HUES6 (cell line): ENCODE results near the gene METTL9.

Experiments used
- H3K27ac ChIP-seq: 2 replicates; pipeline ENCODE4 v1.7.0; 2013; ENCODE audit warnings: low read depth, mild to moderate bottlenecking, low read length, inconsistent platforms
- H3K27me3 ChIP-seq: 2 replicates; pipeline ENCODE4 v1.6.1; 2013; ENCODE audit warnings: low read length; ENCODE audit not compliant: control insufficient read depth, insufficient read depth
- H3K36me3 ChIP-seq: 2 replicates; pipeline ENCODE4 v1.6.1; 2013; ENCODE audit warnings: low read length; ENCODE audit not compliant: control insufficient read depth, insufficient read depth
- H3K4me1 ChIP-seq: 2 replicates; pipeline ENCODE4 v1.6.1; 2013; ENCODE audit warnings: low read length; ENCODE audit not compliant: control insufficient read depth, insufficient read depth
- H3K4me3 ChIP-seq: 2 replicates; pipeline ENCODE4 v1.5.1; 2013; ENCODE audit warnings: low read depth, low read length
- H3K9ac ChIP-seq: one replicate; pipeline ENCODE4 v1.6.1; 2013; ENCODE audit warnings: mild to moderate bottlenecking, low read length
- H3K9me3 ChIP-seq: 2 replicates; pipeline ENCODE4 v1.6.1; 2013; ENCODE audit warnings: low read depth, low read length; ENCODE audit not compliant: control insufficient read depth, insufficient read depth

METTL9 gene

DNA sequence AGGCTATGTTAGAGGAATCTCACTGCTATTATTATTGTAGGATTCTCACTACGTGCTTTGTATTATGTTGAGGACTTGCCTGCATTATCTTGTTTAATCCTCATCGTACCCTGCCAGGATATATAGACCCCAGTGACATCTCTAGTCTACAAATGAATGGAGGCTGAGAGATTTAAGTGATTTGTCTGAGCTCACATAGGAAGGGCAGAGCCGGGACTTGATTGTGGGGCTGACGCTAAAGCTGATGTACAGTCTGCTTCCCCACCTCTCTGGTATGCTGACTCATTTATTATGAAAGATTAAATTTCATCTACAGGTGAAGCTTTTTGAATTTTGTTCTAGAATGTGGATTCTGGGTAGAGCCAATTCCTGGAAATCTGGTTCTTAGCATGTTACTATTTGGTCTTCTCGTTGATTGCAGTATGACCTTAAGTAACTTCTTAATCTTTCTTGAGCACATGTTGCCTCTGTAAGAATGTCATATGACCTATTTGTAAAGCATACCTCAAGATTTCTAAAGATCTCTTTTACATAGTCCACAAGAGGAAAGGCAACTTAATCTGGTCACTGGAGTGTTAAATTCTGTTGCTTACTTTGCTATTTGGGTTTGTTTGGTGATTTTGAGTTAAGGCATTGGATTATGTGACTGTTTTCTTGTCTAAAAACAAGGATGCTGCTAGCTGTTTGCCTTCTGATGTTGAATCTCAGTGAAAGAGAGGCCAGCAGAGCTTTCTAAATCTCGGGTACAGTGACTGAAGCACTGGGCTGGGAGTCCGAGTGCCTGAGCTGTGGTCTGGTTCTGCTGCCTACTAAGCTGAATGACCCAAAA is 12.4 kb downstream of the METTL9 start:
- Histone ChIP-seq H3K27ac (no peak overlapping the region), H3K36me3 (no peaks in the 10 kb centered on the region), H3K9me3 (no peaks in the 10 kb centered on the region), H3K4me3 (no peak overlapping the region), H3K9ac (no peak overlapping the region), H3K27me3 (no peaks in the 10 kb centered on the region), H3K4me1 (peaks cover 43% of the 10 kb centered on the region)

DNA sequence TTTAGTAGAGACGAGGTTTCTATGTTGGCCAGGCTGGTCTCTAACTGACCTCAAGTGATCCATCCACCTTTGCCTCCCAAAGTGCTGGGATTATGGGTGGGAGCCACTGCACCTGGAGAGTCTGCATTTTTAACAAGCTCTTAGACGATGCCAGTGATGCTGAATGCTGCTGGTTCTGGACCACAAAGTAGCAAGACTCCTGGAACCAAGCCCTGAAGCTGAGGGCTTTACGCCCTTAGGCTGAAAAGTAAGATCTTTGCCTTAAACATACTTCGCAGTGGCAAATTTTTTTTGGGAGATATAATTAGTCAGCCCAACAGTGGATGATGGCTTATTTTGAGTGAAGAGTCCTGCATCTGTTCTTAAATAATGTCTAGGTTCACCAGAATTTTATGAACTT is 14.0 kb downstream of the METTL9 start:
- H3K4me3 ChIP-seq = no peak overlapping the region
- H3K27ac ChIP-seq = no peak overlapping the region
- no peaks in the 10 kb centered on the region for H3K27me3 ChIP-seq
- H3K36me3 ChIP-seq = peaks cover 3% of the 10 kb centered on the region; the same call in 1 of the 2 replicates
- H3K9ac ChIP-seq = no peak overlapping the region
- H3K4me1 ChIP-seq = peaks cover 38% of the 10 kb centered on the region
- no peaks in the 10 kb centered on the region for H3K9me3 ChIP-seq

DNA sequence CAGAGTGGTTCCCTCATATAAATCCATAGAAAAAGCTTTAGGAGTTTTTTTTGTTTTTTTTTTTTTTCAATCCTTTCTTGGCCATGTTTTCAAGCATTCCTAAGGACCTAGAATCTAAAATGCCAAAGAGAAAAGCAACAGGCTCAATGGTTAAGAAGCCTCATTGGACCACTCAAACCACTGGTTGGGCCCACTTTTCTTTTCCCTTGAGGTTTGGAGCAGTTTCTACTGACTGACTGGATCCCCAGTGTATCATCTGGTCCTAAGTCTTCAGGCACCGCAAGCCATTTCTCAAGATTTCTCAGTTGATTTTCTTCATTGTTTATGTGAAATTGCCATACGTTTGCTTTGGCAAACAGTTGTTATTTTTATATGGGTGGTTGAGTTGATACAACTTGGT is 14.4 kb downstream of the METTL9 start:
- Histone ChIP-seq H3K36me3 (peaks cover 4% of the 10 kb centered on the region; the same call in 1 of the 2 replicates), H3K9ac (no peak overlapping the region), H3K4me3 (no peak overlapping the region), H3K4me1 (peaks cover 34% of the 10 kb centered on the region), H3K27me3 (no peaks in the 10 kb centered on the region), H3K9me3 (no peaks in the 10 kb centered on the region), H3K27ac (no peak overlapping the region)

DNA sequence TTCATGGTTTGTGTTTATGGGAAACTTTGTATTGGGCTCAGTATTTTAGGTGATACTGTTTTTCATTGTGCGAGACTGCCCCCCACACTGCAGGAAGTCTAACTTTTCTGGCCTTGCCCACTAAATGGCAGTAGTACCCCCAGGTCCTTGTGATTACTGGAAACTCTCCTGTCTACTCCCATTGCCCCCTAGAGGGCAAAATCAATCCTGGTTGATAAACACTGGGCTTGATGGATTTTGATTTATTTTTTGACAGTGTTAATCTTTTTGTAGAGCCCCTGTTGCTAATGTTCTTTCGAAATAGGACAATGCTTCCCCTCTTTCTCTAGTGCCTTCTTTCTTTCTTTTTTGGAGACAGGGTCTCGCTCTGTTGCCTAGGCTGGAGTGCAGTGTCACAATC is 15.5 kb downstream of the METTL9 start:
- Histone ChIP-seq H3K9me3 (no peaks in the 10 kb centered on the region), H3K36me3 (peaks cover 4% of the 10 kb centered on the region; the same call in 1 of the 2 replicates), H3K27ac (no peak overlapping the region), H3K9ac (no peak overlapping the region), H3K4me1 (peaks cover 23% of the 10 kb centered on the region), H3K27me3 (no peaks in the 10 kb centered on the region), H3K4me3 (no peak overlapping the region)

DNA sequence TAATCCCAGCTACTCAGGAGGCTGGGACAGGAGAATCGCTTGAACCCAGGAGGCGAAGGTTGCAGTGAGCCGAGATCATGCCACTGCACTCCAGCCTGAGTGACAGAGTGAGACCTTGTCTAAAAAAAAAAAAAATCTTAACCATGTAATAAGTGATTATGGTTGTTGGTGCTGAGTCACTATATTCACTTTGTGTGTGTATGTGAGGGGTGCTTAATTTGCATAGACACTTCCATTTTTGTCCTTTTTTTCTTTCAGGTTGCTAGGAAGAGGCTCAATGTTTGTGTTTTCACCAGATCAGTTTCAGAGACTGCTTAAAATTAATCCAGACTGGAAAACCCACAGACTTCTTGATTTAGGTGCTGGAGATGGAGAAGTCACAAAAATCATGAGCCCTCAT is 18.2 kb downstream of the METTL9 start:
- Histone ChIP-seq H3K9ac (no peak overlapping the region), H3K4me3 (no peak overlapping the region), H3K27ac (no peak overlapping the region), H3K9me3 (no peaks in the 10 kb centered on the region), H3K36me3 (peaks cover 6% of the 10 kb centered on the region; the same call in 1 of the 2 replicates), H3K4me1 (no peaks in the 10 kb centered on the region), H3K27me3 (no peaks in the 10 kb centered on the region)

DNA sequence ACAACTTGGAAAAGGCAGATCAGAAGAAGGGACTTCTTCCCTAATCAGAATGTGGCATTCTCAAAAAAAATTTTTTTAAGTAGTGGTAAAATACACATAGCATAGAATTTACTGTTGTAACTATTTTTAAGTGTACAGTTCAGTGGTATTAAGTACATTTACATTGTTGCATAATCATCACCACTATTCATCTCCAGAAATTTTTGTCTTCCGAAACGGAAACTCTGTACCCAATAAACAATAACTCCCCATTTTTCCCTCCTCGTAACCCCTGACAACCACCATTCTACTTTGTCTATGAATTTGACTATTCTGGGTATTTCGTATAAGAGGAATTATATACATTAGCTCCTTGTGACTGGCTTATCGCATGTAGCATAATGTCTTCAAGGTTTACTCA is 18.9 kb downstream of the METTL9 start:
- peaks cover 8% of the 10 kb centered on the region; the same call in 1 of the 2 replicates for H3K36me3 ChIP-seq
- H3K27ac ChIP-seq = no peak overlapping the region

DNA sequence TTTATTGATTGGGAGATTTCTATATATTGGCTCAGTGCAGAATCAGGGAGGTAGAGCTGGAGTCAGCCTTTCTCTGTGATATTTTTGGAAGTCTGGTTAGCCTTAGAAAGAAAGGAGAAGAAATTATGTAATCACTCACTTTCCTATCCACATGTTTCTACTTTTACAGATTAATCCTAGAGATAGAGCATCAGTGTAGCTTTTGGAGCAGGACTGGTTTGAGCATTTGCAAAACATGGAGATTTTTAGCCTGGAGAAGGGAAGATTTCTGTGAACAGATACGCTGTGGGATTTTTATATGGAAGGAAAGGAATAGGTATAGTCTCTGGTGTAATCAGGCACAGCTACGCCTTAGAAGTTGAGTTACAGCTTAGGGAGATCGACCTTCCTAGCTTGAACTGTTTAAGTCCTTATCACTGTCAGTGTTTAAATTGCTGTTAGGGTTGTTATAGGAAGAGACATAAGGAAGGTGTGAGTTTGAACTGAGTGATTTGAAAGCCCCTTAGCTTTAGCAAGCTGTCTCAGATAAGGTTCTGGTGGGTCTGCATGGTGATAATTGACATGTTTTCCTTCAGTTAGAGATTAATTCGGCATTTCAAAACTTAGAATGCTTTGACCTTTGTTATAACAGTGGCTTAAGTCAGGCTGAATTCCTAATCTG is 20.5 kb downstream of the METTL9 start:
- Histone ChIP-seq H3K27me3 (no peaks in the 10 kb centered on the region), H3K9ac (no peak overlapping the region), H3K4me3 (no peak overlapping the region), H3K27ac (no peak overlapping the region), H3K36me3 (peaks cover 12% of the 10 kb centered on the region), H3K9me3 (no peaks in the 10 kb centered on the region), H3K4me1 (no peaks in the 10 kb centered on the region)

More for the DNA sequence above, 18.9 kb downstream of the METTL9 start:
- no peak overlapping the region for H3K4me3 ChIP-seq
- H3K27me3 ChIP-seq = no peaks in the 10 kb centered on the region
- no peak overlapping the region for H3K9ac ChIP-seq
- no peaks in the 10 kb centered on the region for H3K4me1 ChIP-seq
- H3K9me3 ChIP-seq = no peaks in the 10 kb centered on the region

DNA sequence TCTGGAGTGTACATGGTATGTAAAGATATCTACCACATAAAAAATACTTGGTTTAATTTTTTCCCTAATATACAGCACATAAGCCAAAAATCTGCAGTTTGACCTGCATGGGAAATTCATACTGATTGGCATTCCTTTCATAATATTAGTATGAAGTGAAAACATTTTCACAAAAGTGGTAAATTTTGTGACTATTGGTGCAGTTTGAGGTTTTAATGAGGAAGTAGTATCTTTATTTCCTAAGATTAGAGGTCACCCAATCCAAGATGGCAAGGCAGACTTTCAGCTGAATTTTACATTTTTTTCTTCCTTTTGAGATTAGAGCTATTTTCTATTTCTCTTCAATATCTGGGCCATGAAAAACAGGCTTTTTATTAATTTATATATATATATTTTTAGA is 21.2 kb downstream of the METTL9 start:
- Histone ChIP-seq H3K27me3 (no peaks in the 10 kb centered on the region), H3K27ac (no peak overlapping the region), H3K4me1 (no peaks in the 10 kb centered on the region), H3K36me3 (peaks cover 18% of the 10 kb centered on the region), H3K4me3 (no peak overlapping the region), H3K9ac (no peak overlapping the region), H3K9me3 (no peaks in the 10 kb centered on the region)

DNA sequence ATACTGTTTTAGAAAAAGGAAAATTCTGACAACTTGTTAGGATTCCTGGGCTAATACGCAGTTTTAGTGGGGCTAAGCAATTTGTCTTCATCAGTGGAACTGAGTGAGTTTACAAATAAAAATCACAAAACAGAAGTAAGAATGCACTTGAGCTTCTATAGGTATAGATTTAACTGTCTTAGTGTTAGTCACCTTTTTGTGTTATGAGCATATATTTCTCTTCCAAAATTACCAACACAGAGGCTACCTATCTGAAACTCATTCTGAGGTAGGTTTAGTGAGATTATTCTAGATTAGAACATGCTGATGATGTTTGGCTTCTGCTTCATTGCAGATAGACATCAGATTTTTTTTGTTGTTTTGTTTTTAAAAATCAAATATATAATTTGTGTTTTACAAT is 23.2 kb downstream of the METTL9 start:
- Histone ChIP-seq H3K27ac (no peak overlapping the region), H3K4me1 (no peaks in the 10 kb centered on the region), H3K9me3 (no peaks in the 10 kb centered on the region), H3K36me3 (peaks cover 28% of the 10 kb centered on the region), H3K4me3 (no peak overlapping the region), H3K27me3 (no peaks in the 10 kb centered on the region), H3K9ac (no peak overlapping the region)

DNA sequence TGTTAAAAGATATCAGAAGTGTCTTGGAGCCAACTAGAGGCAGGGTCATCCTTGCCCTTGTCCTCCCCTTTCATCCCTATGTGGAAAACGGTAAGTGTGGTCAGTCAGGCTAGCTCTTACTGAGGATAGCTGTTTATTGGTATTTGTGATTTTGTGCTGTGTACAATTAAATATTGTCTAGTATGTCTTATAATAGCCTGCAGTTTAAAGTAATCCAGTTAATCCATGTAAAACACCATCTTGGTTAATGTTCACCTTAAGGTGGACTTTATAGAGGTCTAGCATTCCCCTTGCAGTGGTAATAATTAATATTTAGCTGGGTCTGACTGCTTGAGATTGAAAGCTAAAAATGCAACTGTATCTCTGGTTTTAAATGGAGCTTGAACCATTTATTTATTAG is 25.6 kb downstream of the METTL9 start:
- Histone ChIP-seq H3K27me3 (no peaks in the 10 kb centered on the region), H3K36me3 (peaks cover 45% of the 10 kb centered on the region), H3K9ac (no peak overlapping the region), H3K4me1 (no peaks in the 10 kb centered on the region), H3K9me3 (peaks cover 11% of the 10 kb centered on the region), H3K4me3 (no peak overlapping the region), H3K27ac (no peak overlapping the region)

DNA sequence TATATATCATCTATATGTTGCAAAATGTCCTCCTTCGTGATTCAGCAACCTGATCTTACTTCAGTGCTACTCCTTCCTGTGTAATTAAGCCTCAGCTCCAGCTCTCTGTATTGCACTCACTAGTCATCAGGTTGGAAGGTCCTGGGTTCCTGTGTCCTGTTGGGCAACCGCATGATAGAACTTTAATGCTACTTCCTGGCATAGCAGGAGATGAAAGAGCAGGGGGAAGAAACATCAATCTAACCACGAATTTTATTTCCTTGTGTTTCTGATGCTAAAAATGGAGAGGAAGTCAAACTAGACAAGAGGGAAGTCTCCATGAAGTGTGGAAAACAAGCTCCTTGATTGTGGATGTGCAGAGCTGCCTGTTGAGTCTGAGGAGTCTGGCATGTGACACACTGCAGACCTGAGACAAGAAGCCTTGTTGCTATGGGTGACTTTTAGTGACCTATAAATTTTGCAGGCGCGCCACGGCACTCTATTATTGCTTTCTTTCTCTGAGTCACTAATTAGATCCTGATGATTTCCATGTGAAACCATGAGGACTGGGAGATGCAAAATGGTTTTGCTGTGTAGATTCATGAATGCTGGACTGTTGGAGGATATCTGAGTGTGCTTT is 27.4 kb downstream of the METTL9 start:
- H3K9me3 ChIP-seq = peaks cover 14% of the 10 kb centered on the region
- H3K9ac ChIP-seq = no peak overlapping the region
- H3K4me3 ChIP-seq = no peak overlapping the region
- no peaks in the 10 kb centered on the region for H3K27me3 ChIP-seq
- H3K4me1 ChIP-seq = no peaks in the 10 kb centered on the region
- no peak overlapping the region for H3K27ac ChIP-seq
- peaks cover 45% of the 10 kb centered on the region for H3K36me3 ChIP-seq
